Measurements from ENCODE around the gene ACP5. TPM values are rescaled to one million over a fixed set of nuclear protein-coding genes. Genes with fewer than 3 reads are reported as not detected.
"Not testable (repeated sequence)": the region's sequence is repeated elsewhere in the genome, so short reads cannot be mapped to it uniquely, and the experiment has no call there.

ACP5 gene
- polyA plus RNA-seq, 10 donors: 1.0 to 4.6 (median 2.4) TPM

DNA sequence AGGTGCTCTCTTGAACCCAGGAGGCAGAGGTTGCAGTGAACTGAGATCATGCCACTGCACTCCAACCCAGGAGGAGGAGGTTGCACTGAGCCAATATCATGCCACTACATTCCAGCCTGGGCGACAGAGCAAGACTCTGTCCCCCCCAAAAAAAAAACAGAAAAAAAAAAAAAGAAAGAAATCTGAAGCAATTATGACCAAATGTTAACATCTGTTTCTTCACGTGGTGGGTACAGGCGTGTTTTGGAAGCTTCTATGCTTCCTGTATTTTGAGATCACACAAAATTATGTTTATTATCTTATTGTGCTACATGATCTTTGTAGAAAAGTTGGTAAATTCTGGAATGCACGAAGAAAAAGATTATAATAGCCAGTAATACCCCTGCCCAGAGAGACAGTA is 2.7 kb upstream of the ACP5 start:
- no peak for DNase-seq

DNA sequence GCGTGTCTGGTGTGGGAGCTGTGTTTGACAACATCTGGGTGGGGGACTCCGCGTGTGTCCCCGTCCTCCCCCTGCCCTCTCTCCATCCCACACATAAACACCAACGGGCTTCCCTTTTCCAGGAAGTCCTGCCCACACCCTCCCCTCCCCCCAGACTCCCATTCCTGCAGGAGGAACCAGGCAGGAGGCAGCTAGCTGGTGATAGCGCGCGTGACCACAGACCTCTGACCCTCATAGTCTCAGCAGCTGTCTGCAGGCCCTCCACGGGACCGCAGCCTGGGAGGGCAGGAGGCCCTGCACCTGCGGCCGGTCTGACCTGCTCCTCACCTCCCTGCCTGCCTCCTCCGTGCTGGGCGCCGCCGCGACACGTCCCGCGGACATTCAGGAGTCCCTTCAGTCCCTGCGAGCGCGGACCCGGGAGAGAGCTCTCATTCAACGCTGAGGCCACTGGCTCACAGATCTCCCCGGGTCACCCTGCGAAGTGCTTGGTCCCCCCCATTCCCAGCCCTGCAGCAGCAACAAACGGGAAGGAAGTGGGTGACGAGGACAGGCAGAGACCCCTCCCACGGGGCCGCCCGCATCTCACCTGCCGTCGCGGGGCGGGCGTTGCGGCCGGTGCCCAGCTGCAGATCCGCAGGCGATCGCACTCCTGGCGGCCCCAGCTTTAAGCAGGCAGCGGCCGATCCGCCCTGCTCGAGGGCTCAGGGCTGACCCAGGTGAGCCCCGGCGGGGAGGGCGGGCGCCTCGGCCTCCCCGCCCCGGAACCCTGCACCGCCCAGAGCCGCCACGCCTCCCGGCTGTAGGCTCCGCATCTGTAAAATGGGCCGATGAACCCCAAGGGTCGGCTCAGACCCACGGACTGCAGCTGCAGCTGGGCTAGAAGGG is 1.1 kb upstream of the ACP5 start:
- DNase-seq: peak in 1 of 3 donors; percentile 36

DNA sequence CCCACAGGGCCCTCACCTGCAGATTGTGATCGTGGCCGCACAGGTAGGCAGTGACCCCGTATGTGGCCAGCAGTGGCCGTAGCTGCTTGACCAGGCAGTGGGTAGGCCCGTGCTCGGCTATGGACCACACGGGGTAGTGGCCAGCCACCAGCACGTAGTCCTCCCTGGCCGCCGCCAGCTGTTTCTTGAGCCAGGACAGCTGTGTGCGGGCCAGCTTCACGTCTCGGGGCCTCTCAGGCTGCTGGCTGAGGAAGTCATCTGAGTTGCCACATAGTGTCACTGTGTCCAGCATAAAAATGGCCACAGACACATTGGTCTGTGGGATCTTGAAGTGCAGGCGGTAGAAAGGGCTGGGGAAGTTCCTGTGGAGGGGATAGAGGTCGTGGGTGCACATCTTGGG is 1.2 kb downstream of the ACP5 start:
- DNase-seq: no peak

DNA sequence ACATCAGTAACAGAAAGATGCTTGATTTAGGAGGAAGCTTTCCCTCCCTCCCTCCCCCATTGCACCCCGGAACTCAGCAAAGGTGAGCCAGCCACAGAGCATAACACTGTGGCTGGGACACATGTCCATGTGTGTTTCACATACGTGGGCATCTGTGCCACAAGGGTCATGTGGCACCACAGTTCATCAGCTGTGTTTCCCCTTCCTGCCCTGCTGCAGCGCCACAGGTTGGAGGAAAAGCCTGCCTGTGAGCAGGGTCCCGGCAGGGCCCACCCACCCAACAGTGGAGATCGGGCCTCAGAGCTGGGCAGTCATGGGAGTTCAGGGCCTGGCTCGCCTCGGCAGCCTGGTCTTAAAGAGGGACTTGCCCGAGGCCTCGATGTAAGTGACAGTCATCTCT is 2.8 kb downstream of the ACP5 start:
- no peak for DNase-seq

DNA sequence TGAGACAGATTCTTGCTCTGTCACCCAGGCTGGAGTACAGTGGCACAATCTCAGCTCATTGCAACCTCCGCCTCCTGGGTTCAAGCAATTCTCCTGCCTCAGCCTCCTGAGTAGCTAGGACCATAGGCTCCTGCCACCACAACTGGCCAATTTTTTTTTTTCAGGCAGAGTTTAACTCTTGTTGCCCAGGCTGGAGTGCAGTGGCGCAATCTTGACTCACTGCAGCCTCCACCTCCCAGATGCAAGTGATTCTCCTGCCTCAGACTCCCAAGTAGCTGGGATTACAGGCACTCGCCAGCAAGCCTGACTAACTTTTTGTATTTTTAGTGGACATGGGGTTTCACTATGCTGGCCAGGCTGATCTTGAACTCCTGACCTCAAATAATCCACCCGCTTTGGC is 3.7 kb downstream of the ACP5 start:
- DNase-seq: not testable (repeated sequence)

DNA sequence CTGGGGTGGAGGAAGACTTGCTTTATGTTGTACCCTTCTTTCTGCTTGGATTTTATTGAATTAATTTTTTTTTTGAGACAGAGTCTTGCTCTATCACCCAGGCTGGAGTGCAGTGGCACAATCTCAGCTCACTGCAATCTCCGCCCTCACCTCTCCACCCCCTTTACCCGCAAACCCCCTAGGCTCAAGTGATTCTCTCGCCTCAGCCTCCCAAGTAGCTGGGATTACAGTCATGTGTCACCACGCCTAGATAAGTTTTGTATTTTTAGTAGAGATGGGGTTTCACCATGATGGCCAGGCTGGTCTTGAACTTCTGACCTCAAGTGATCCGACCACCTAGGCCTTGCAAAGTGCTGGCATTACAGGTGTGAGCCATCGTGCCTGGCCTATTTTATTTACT is 4.1 kb downstream of the ACP5 start:
- not testable (repeated sequence) for DNase-seq

DNA sequence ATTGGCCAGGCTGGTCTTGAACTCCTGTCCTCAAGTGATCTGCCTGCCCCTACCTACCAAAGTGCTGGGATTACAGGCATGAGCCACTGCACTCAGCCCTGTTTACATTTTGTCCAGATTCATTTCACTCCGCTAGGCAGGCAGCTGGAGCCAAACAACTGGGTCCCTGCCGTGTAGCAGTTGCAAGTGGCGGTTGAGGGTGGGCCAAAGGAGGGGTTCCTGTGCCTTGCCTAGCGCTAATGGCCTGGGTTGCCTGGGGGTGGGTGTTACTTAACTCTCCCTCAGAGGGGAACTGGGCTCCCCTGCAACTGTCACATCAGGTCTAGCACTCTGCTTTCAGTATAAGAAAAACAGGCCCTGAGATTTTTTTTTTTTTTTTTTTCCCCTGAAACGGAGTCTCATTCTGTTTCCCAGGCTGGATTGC is 7.4 kb downstream of the ACP5 start:
- DNase-seq: no peak

DNA sequence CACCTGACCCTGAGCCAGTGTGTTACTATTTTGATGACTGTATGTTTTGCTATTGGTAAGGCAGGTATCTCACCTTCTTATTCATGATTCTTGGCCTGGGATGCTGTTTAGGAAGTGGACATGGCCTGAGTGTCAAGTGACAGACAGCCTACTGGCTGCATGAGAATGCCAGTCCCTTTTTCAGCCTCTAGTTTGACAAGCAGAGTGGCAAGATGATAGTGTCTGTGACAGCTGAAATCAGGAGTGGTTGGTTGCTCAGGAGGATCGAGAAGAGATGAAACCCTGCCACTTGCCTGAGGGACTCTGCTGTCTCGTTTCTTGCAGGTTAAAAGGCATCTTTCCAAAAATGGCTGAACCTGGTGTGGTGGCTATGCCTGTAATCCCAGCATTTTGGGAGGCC is 11.3 kb downstream of the ACP5 start:
- no peak for DNase-seq

DNA sequence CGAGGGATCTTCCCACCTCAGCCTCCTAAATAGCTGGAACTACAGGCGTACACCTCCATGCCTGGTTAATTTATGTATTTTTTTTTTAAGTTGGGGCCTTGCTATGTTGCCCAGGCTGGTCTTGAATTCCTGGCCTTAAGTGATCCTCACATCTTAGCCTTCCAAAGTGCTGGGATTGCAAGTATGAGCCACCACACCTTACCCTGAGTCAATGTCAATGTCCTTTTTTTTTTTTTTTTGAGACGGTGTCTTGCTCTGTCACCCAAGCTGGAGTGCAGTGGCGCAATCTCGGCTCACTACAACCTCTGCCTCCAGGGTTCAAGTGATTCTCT is 11.8 kb downstream of the ACP5 start:
- DNase-seq: not testable (repeated sequence)

DNA sequence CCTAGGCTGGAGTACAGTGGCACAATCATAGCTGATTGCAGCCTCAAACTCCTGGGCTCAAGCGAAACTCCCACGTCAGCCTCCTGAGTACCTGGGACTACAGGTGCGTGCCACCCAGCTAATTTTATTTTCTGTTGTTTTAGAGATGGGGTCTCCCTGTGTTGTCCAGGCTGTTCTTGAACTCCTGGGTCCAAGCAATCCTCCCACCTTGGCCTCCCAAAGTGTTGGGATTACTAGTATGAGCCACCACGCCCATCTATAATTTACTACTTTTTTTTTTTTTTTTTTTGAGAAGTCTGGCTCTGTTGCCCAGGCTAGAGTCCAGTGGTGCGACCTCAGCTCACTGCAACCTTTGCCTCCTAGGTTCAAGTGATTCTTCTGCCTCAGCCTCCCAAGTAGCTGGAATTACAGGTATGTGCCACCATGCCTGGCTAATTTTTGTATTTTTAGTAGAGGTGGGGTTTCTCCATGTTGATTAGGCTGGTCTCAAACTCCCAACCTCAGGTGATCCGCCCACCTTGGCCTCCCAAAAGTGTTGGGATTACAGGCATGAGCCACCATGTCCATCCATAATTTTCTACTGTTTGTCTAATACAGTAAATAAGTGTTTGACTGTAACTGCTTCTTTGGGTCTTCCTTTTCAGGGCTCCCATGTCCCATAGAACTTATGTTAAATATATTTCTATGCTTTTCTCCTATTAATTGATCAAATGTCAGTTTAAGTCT is 13.2 kb downstream of the ACP5 start:
- not testable (repeated sequence) for DNase-seq

DNA sequence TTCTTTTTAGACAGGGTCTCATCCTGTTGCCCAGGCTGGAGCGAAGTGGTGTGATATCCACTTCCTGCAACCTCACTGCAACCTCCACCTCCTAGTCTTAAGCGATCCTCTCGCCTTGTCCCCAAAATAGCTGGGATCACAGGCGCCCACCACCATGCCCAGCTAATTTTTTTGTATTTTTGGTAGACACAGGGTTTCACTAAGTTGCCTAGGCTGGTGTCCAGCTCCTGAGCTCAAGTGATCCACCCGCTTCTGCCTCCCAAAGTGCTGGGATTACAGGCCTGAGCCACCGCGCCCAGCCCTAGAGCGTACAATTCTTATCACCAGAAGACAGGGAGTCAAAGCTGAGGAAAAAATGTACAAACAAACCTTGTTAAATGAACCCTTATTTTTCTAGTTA is 13.9 kb downstream of the ACP5 start:
- no peak for DNase-seq

DNA sequence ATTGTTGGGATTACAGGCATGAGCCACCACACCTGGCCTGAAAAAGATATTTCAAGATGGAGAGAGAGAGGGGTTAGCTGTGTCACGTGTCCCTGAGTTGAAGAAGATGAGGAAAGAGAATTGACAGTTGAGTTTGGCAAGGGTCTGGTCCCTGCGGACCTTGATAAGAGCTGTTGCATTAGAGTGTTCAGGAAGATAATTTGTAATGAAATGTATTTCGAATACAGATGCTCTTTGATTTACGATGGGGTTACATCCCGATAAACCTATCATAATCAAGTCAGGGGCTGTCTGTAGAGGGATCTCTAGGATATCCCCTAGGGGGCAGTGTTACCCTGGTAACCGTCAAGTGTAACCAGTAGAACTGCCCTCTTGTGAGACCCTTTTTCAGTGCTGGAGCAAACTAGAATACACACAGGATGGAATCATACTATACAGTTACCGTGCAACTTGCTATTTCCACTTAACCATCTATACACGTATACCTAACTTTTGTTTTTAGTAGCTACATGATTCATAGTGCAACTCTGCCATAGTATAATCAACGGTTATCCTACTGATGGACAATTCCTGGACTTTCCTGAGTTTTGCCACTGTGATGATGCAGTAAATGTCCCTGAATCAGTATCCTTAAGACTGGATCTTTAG is 16.9 kb downstream of the ACP5 start:
- peak; percentile 49 to 62 (median 51) for DNase-seq

DNA sequence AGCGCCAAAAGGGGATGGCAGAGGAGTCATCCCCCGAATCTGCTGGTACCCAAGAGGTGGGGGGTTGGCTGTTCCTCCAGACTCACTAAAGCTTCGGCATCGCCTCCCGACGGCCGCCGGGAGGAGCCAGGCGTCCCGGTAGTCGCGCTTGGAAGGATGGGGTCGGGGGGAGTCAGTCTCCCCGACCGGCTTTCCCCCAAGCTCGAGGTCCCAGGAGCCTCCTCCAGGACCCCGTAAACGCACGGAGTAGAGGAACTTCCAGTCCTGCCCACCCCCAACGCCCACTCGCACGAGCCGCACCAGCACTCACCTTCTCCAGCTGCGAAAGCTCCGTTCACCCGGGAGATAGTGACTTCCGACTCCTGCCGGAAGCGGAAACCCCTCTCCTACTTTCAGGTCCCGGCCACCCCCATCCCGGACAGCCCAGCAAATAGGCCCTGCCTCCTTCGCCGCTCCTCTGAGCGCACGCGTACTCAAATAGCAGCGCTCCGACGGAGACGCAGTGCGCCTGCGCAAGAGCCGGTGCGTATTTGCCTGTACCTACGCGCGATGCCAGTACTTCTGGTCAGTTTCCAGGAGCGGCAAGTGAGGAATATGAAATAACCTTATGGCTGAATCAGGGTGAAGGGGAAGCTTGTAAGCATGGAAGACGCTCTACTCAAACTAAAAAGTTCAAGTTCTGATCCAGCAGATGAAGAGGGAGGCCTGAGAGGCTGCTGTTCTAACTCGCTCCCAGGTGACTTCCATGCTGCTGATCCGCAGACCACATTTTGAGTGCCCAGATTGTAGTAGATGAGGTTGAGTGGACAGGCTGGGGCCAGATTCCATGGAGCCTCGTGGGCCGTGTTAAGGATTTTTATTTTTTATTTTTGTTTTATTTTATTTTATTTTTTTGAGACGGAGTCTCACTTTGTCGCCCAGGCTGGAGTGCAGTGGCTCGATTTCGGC is 18.3 kb downstream of the ACP5 start, which contains the start of gene ELOF1:
TSS of gene ELOF1 (minus strand) at position 350 of the 948 bp plus-strand sequence. CDS start 4,883 bp downstream, outside the sequence.
- DNase-seq: peak; percentile 98 to 99 (median 99)

DNA sequence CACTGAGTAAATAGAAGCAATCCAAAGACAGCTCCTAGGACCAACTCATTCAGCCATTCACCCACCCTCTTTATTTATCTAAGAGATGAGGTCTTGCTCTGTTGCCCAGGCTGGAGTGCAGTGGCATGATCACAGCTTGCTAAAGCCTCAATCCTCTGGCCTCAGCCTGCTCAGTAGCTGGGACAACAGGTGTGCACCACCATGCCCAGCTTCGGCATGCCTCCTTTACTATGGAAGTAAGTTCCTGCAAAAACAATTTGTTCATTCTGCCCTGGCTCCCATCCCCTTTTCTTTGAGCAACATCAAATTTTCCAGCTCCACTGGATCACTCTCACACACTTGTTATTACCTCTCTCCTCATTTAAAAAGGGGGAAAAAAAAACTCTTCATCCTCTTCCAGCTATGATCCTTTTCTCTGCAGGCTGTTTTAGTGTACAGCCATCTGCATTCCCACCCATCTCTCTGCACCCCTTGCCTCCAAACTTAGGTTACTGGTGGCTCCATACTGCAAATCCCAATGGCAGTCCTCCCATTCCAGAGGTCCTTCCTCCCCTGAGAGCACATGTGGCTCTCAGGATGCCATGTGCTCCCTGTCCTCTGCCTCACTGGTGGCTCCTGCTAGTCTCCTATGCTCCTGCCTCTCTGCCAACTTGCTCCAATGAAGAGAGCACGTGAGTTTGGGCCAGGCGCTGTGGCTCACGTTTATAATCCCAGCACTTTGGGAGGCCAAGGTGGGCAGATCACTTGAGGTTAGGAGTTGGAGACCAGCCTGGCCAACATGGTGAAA is 20.6 kb downstream of the ACP5 start:
- no peak for DNase-seq

DNA sequence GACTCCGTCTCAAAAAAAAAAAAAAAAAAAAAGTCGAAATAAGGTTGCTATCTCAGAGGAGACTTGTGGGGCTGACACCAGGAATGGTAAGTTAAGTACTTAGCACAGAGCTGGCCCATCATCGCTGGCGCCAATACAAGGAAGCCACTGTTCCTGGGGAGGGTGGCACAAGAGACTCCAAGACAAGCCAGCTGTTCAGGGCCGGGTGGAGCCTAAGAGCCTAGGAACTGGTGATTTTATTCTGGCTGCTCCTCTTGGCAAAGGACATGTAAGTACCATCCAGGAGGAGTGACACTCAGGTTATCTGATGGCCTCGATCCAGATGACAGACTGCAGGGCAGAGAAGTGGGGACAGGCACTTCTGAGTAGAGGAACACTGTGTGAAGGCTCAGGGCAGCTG is 22.2 kb downstream of the ACP5 start:
- DNase-seq: no peak

DNA sequence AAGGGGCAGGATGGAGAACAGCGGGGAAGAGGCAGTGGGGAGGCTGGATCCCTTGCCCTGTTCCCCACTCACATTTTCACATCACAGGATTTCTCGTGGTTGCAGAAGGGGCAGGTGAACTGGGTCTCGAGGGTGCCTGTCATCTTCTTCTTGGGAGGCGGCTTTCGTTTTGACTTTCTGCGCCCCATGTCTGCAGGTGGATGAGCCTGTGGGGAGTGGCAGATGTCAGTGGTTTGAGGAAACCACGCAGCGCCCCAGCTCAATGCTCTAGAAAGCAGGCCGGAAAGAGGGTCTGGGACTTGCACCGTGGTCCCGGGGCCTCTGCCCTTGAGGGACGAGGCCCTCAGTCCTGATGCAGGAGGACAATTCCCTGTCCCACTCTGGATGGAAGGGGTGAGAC is 23.3 kb downstream of the ACP5 start:
- DNase-seq: no peak

DNA sequence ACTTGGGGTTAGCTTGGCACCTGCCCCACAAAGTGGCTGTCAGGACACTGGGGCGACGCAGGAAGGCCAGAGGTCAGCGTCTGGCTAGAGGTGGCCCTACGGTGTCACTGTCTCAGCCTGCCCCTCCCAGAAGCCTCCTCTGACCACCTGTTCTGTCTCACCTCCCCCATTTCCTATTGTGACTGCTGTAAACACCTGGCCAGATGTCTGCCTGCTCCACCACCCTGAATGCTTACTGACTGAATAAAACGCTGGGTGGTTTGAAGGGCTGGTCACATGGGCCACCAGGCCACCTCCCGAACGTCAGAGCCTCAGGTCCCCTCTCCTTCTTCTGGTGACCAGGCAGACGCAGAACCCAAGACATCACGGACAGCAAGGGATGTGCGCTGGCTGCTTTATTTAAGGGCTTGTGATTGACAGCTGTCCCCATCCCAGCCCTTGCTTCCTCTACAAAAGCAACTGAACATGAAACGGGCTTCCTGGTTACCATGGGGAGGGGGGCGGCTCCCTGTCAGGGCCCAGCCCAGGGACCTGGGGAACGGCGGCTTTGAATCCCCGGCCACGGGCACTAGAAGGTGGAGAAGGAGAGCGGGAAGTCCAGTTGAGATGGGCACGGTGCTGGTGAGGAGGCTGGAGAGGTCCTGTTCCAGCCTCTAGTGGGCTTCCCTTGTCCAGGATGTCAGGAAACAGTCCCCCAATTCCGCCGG is 24.6 kb downstream of the ACP5 start:
- no peak for DNase-seq

DNA sequence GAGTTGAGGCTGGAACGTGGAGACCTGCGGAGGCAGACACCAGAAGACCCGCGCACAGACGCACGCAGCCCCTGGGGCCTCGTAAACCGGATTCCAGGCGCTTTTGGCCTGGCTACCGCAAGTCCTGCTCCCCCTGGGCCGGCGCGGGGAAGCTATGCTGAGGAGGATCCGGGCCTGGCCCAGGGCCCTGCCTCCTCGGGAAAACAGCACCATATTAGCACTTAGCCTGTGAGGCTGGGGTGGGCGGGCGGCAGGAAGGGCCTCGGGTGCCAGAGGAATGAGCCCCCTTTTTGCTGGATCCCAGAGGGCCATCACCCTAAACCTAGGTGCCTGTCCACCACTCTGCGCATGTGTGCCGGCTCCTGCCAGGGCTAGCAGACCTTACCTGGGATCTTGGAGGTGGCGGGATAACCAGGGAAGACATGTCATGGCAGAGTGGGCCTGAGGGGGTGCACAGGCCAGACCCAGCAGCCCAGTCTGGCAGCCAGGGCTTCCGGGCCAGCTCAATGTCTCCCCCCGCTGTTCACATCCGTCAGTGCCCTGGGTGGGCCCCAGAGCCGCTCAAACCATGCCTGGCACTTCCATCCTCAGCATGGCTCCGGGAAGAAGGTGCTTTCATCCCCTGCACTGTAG is 25.7 kb downstream of the ACP5 start:
- DNase-seq: peak in 1 of 3 donors; percentile 44

DNA sequence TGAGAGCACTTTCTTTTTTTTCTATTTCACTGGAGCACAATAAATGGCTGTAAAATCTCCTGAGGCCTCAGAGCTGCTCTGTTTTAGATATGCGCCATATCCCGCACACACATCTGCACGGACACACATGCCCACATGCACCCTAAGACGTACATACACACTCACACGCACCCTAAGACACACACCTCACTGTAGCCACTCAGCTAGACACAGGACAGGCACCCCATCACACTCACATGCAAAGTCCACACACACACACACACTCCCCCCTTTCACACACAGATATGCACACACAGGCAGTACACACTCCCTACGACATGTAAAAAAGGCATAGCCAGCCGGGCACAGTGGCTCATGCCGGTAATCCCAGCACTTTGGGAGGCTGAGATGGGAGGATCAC is 27.2 kb downstream of the ACP5 start:
- DNase-seq: no peak

All from muscle of back (tissue), 11 donors.